ENCODE data around the gene UBN2.
"Not testable (repeated sequence)": the region's sequence is repeated elsewhere in the genome, so short reads cannot be mapped to it uniquely, and the experiment has no call there.

UBN2 gene

GRCh38 chr7:139230774-139231512 lies at the start of gene UBN2:
Gene UBN2 (plus strand): TSS chr7:139231237. CDS start chr7:139231485, 248 bp downstream.
- DNase-seq = peak; percentile 98

DNA sequence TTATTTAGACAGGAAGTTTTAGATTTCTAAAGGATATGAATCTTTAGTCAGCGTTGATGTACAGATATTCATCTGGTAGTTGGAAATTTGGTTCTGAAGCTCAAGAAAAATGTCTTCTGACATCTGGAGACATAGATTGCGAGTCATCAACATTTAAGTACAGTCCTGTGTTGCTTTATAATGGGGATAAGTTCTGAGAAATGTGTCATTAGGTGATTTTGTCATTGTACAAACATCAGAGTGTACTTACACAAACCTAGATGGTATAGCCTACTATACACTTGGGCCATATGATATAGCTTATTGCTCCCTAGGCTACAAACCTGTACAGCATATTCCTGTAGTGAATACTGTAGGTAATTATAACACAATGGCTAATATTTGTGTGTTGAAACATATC lies 49.6 kb upstream of the UBN2 start:
- DNase-seq = no peak

DNA sequence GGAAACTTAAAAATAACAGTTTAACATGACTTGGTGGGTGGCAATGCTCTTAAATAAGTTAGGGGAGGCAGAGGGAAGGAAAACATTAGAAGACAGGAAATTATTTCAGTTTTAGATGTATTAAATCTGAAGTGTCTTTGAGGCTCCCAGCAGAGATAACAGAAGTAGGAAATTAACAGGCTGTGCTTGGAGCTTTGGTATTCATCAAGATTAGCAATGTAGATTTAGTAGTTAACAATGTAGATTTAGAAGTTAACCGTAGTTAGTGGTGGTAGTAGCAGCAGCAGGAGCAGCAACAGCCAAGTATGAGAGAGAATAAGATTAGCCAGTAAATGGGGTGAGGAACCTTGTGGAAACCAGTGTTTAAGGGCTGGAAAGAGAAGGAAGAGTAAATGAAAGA lies 48.7 kb upstream of the UBN2 start:
- DNase-seq = no peak

DNA sequence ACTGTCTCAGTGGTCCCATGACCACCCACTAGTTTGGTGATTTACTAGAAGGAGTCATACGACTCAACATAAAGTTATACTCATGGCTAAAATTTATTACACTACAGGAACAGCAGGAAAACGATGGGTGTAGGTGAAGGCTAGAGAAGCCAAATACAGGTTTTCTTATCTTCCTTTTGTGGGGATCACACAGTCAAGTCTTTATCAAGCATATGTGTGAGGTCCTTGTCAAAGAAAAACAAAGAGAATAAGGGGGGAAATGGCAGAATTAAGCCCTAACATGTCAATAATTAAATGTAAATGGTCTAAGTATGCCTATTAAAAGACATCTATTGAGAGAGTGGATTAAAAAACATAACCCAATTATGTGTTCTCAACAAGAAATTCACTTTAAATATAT lies 47.8 kb upstream of the UBN2 start:
- DNase-seq = no peak

DNA sequence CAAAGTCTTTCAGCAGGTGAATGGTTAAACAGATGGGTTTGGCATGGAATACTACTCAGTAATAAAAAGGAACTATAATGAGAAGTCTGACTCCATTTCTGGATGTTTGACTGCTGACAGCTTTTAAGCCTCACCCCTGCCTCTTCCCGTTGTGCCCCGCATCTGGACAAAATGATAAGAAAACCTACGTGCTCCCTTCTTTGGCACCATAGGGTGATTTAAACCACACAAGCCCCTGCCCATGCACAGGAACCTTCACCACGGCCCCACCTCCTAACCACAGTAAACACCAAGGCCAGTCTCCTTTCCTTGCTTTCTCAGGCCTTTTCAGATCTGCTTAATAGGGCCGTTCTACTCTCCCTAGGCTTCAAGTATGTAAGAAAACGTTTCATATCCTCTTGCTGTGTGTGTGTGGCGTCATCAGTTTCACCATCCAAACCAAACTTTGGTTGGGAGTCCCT lies 47.1 kb upstream of the UBN2 start:
- DNase-seq = no peak

GRCh38 chr7:139186146-139186545 lies 44.9 kb upstream of the UBN2 start:
- DNase-seq = no peak

GRCh38 chr7:139189357-139189756 lies 41.7 kb upstream of the UBN2 start:
- DNase-seq = no peak

DNA sequence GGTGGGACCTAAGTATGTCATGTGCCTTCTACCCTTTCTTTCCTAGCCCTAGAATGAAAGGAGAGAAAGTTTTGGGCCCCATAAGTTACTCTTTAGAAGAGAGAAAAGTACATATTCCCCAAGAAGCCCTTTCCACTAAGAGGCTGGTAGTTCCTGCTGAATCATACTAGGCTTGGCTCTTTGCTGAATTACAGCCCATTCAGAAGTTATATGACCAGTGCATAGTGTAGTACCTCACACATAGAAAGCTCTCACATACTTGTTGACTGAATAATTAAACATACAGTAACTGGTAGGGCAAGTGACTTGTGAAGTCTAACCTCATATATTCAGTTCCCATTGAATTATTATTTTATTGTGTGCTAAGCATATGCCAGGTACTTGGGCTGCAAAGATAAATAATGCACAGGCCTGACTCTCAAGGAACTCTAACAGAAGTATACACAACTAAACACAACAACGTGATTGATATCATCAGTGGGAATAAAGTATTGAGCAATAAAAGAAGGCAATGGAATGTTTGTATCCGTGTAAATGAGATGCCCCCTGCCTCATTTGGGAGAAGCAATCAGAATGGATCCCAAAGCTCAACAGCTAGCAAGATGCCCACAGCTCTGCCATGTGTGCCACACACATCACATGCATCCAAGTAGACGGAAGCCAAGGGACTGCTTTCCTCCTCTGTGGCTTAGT lies 38.9 kb upstream of the UBN2 start:
- no peak for DNase-seq

GRCh38 chr7:139200382-139200781 lies 30.7 kb upstream of the UBN2 start:
- no peak for DNase-seq

DNA sequence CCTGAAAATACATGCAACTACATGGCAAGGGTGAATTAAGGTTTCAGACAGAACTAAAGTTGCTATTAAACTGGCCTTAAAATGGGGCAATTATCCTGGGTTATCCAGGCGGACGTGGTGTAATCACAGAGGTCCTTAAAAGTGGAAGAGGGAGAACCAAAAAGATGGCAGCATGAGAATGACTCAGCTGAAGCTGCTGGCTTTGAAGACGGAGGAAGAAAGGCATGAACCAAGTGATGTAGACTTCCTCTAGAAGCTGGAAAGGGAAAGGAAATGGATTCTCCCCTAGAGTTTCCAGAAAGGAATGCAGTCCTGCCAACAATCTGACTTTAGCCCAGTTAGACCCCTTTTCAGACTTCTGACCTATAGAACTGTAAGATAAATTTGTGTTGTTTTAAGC lies 27.0 kb upstream of the UBN2 start:
- no peak for DNase-seq

DNA sequence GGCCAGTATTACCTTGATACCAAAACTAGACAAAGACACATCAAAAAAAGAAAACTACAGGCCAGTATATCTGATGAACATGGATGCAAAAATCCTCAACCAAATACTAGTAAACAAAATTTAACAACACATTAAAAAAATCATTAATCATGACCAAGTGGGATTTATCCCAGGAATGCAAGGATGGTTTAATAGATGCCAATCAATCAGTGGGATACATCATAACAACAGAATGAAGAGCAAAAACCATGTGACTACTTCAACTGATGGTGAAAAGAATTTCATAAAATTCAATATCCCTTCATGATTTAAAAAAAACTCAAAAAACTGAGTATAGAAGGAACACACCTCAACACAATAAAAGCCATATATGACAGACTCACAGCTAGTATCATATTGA lies 25.2 kb upstream of the UBN2 start:
- DNase-seq = no peak

DNA sequence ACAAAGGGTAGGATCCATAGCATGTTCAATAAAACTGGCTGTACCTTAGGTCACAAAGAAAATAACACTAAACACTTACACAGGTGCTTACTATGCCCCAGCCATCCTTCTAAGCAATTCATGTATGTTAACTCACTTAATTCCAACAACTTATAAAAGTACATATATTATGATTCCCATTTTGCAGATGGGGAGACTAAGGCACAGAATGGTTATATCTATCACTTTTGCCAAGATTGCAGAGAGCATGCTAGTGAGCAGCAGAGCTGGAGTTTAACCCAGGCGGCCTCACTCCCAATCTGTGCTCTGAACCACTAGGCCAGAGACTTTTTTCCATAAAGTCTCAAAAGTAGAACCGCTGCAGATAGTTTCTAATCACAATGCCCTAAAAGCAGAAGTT lies 18.9 kb upstream of the UBN2 start:
- DNase-seq = no peak

DNA sequence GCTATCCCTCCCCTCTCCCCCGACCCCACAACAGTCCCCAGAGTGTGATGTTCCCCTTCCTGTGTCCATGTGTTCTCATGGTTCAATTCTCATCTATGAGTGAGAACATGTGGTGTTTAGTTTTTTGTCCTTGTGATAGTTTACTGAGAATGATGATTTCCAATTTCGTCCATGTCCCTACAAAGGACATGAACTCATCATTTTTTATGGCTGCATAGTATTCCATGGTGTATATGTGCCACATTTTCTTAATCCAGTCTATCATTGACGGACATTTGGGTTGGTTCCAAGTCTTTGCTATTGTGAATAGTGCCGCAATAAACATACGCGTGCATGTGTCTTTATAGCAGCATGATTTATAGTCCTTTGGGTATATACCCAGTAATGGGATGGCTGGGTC lies 17.5 kb upstream of the UBN2 start:
- DNase-seq = not testable (repeated sequence)

DNA sequence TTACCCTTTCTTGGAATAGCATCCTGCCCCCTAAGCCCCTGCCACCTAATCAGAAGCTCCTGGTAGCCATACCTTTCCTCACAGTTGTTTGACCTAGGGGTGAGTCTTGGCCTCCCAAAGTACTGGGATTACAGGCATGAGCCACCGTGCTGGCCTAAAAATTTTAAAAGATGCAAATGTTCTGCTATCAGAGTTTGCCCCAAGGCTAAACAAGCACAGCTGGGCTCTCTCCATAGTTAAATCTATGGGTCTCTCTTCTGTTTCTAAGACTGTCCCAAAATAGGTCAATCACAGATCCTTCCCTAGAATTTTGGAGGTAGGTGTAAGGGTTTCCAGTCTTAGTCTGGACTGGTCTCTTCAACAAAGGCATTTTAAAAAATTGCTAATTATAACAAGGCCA lies 12.9 kb upstream of the UBN2 start:
- DNase-seq = no peak

DNA sequence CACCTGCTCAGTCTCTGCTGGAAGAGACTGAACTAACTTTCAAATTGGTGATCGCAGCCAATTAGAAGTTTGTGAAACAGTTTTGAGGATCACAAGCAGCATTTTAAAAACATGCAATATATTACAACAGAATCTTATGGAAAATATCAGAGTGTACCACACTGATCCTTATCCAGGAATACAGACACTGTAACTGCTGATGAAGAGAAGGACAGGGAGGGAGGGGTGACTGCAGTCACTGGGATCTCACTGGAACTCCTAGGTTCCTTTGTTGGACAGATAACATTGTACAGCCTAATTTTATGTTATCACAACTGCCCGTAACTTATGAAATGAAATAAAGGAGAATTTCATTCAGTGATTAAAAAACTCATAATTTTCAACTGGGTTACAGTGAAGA lies 6.8 kb upstream of the UBN2 start:
- DNase-seq = no peak

- DNase-seq = not testable (repeated sequence)
Observed at GRCh38 chr7:139224836-139225235, 6.2 kb upstream of the UBN2 start.

GRCh38 chr7:139225286-139226157 lies 5.5 kb upstream of the UBN2 start:
- not testable (repeated sequence) for DNase-seq

DNA sequence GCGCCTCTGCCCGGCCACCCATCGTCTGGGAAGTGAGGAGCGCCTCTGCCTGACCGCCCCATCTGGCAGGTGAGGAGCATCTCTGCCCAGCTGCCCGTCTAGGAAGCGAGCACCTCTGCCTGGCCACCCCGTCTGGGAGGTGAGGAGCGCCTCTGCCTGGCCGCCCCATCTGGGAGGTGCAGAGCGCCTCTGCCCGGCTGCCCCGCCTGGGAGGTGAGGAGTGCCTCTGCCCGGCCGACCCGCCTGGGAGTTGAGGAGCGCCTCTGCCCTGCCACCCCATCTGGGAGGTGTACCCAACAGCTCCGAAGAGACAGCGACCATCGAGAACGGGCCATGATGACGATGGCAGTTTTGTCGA lies 4.9 kb upstream of the UBN2 start:
- not testable (repeated sequence) for DNase-seq

- not testable (repeated sequence) for DNase-seq
Observed at GRCh38 chr7:139226988-139227488, 4.0 kb upstream of the UBN2 start.

- DNase-seq = no peak
Observed at GRCh38 chr7:139230023-139230422, 1.0 kb upstream of the UBN2 start.

DNA sequence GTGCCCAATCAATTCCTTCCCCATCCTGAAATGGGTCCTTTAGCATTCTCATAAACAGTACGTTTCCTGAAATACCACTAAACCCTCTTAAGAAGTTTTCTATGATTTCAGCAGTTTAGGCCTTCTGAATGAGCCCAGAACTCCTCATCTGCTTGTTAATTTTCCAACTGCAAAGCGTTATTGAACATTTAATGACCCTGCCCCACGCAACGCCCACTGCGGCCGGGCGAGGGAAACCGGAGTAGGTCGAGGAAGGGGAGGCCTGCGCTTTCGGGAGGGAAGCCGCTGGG lies 608 bp upstream of the UBN2 start:
- no peak for DNase-seq

- DNase-seq = peak; percentile 44
Observed at GRCh38 chr7:139231513-139232376, 708 bp downstream of the UBN2 start.

DNA sequence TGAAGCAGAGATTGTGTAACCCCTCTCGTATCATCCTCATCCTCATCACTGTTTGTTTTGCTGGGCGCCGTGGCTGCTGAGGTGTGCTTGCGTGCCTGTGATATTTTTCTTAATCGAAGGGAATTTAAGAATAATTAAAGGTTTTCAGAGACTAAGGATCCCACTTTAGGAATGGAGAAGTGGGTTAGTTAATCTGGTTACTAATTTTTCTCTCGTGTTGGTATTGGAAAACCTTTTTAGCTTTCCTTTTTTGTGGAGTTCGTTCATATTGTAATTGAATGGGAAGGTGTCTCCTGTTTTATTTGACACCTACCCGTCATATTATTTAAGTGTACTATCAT lies 1.3 kb downstream of the UBN2 start:
- DNase-seq = no peak
